Left ventricle myocardium inferior (tissue), 1 donor: Measurements from ENCODE around the gene NKAIN2. TPM values are rescaled to one million over a fixed set of nuclear protein-coding genes. Genes with fewer than 3 reads are reported as not detected.
A peak's percentile ranks its signal among the peaks of the same experiment; 100 is the strongest.

Experiments used
- DNase-seq: peaks from one replicate; pipeline ENCODE4 v3.0.0-alpha.2; 2020
- H3K27ac ChIP-seq: fragments of 200-600 bp; replicated peaks from 2 replicates; pipeline ENCODE4 v1.8.0; 2021
- H3K27me3 ChIP-seq: fragments of 200-600 bp; 2 replicates; pipeline ENCODE4 v1.8.0; 2021; ENCODE audit warnings: low read depth
- H3K36me3 ChIP-seq: fragments of 200-600 bp; 2 replicates; pipeline ENCODE4 v1.8.0; 2021
- H3K4me1 ChIP-seq: fragments of 200-600 bp; 2 replicates; pipeline ENCODE4 v1.8.0; 2021
- H3K4me3 ChIP-seq: fragments of 200-600 bp; 2 replicates; pipeline ENCODE4 v1.8.0; 2021; ENCODE audit warnings: mild to moderate bottlenecking, moderate library complexity
- H3K9me3 ChIP-seq: fragments of 200-600 bp; replicated peaks from 2 replicates; pipeline ENCODE4 v1.8.0; 2021
- CTCF ChIP-seq: fragments of 200-600 bp; IDR thresholded peaks from 2 replicates; pipeline ENCODE4 v1.8.0; 2021; ENCODE audit warnings: antibody characterized with exemption, mild to moderate bottlenecking, borderline replicate concordance
- intact Hi-C: fragments of 100-400 bp; cut with micrococcal nuclease; formaldehyde crosslinking; loops from one replicate; pipeline ENCODE4 v1.11.0; 2022
- total RNA-seq: library from RNA; stranded (reverse); fragmentation: NEBNext Ultra II Directional; extraction: Animal tissue kit (Norgen Biotek cat#: 25700); gene quantifications from one replicate; pipeline ENCODE4 v1.2.1, GENCODE V29; 2021
- donor health status: DM: no; HTN: yes; CAD: no; lungs with severe emphysema.

NKAIN2 gene
- total RNA-seq, 1 donor from 2014 or later, result 0.22 TPM

DNA sequence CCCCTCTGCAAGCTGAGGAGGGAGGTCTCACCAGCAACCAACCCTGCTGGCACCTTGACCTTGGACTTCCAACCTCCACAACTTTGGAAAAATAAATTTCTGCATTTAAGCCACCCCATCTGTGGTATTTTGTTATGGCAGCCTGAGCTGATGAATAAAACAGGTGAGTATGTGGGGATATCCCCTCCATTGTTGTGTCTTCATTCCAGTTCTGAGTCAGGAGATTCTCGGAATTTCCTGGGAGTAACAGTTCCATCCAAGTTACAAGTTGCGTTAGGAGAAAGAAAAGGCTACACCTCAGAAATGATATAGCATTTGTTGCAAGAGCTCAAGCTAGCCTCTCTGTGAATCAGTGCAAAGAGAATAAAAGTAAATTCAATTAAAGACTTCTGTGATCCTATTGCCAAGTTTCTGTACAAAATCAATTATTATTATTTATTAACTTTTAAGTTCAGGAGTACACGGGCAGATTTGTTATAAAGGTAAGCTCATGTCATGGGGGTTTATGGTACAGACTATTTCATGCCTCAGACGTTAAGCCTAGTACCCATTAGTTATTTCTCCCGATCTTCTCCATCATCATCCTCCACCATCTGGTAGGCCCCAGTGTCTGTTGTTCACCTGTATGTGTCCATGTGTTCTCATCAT is 153.0 kb downstream of the NKAIN2 start:
- no peak for DNase-seq
- H3K27me3 ChIP-seq, result no peaks in the 10 kb centered on the region
- no peak overlapping the region for H3K4me3 ChIP-seq
- intact Hi-C loops, result no loop called here
- H3K9me3 ChIP-seq, result peaks cover 20% of the 10 kb centered on the region
- TF ChIP-seq CTCF, result no peak
- no peak overlapping the region for H3K27ac ChIP-seq
- no peaks in the 10 kb centered on the region for H3K4me1 ChIP-seq
- no peaks in the 10 kb centered on the region for H3K36me3 ChIP-seq

GRCh38 chr6:123962508-123962907 is 158.8 kb downstream of the NKAIN2 start:
- no peaks in the 10 kb centered on the region for H3K4me1 ChIP-seq
- no peak overlapping the region for H3K4me3 ChIP-seq
- no peaks in the 10 kb centered on the region for H3K9me3 ChIP-seq
- no peak overlapping the region for H3K27ac ChIP-seq
- TF ChIP-seq CTCF, result no peak
- DNase-seq, result no peak
- H3K36me3 ChIP-seq, result no peaks in the 10 kb centered on the region
- H3K27me3 ChIP-seq, result no peaks in the 10 kb centered on the region
- intact Hi-C loops, result no loop called here

DNA sequence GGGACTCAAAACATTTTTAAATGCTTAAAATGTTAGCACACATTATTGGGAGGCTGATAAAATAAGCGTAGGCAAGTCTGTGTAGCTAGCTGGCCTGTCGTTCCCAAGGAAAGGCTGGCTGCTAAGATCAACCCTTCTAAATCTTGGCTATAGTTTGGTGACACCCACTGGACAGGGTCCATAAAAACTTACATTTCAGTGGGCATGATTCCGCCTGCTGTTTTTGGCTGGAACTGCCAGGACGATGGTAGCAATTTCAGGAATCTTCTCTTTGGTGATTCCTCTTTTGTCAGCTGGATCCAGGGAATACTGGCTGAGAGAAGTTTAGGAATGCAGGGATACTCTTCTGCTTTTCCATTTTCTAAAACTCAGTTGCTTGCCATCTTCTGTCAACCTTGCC is 162.2 kb downstream of the NKAIN2 start:
- Histone ChIP-seq H3K9me3 (no peaks in the 10 kb centered on the region), H3K36me3 (no peaks in the 10 kb centered on the region), H3K4me1 (no peaks in the 10 kb centered on the region), H3K27me3 (no peaks in the 10 kb centered on the region), H3K4me3 (no peak overlapping the region), H3K27ac (no peak overlapping the region)
- no peak for DNase-seq
- intact Hi-C loops, result no loop called here
- TF ChIP-seq CTCF, result peak; percentile 49

DNA sequence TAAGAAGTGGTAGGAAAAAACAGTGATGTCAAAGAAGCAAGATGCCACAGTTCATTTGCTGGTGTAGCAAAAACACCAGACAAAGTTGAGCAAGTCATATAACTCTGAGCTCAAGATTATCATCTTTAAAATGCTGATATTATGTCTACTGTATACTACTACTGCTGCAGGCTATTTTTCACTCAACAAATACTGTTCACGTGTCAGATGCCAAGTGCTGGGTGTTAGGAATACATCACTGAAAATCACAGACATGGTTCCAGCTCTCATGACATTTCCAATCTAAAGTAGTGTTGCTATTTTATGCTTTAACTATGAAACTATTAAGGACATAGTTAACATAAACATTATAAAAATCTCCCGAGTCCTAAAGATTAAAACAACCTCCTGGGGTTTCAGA is 163.0 kb downstream of the NKAIN2 start:
- no peaks in the 10 kb centered on the region for H3K36me3 ChIP-seq
- no peaks in the 10 kb centered on the region for H3K9me3 ChIP-seq
- no peak overlapping the region for H3K4me3 ChIP-seq
- H3K27me3 ChIP-seq, result no peaks in the 10 kb centered on the region
- no peaks in the 10 kb centered on the region for H3K4me1 ChIP-seq
- TF ChIP-seq CTCF, result no peak
- H3K27ac ChIP-seq, result no peak overlapping the region
- intact Hi-C loops, result no loop called here
- no peak for DNase-seq

- intact Hi-C loops, result no loop called here
- Histone ChIP-seq H3K4me3 (no peak overlapping the region), H3K27me3 (no peaks in the 10 kb centered on the region), H3K9me3 (no peaks in the 10 kb centered on the region), H3K4me1 (no peaks in the 10 kb centered on the region), H3K27ac (no peak overlapping the region), H3K36me3 (no peaks in the 10 kb centered on the region)
- DNase-seq, result no peak
- TF ChIP-seq CTCF, result no peak
These were observed 164.2 kb downstream of the NKAIN2 start for GRCh38 chr6:123967905-123968304.
